ENCODE measurements around the gene IFIT1. TPM values are rescaled to one million over a fixed set of nuclear protein-coding genes. Genes with fewer than 3 reads are reported as not detected.

IFIT1 gene
- polyA plus RNA-seq (2011; rRNA removed): 24.3 and 32.8 TPM in 2 replicates
- polyA minus RNA-seq (2011; rRNA and poly(A)+ RNA removed): 8.0 and 13.1 TPM in 2 replicates

GRCh38 chr10:89391907-89392756, at the start of gene IFIT1:
TSS of gene IFIT1 (plus strand) at chr10:89392623. CDS start at chr10:89392713, 90 bp downstream.
- ChIA-PET POLR2A (interaction anchor here (0.6 to 1.8 kb wide), 8 partner anchors 17 to 1621 kb away, joined by 3 to 12 read pairs (median 8); partner anchors contain the start of gene IFIT3), CTCF (interaction anchor here (0.7 to 3.1 kb wide), 6 partner anchors 22 to 582 kb away, joined by 3 to 17 read pairs (median 4); partner anchors contain the start of gene IFIT5)
- no peaks in the 10 kb centered on the region for H3K9me3 ChIP-seq (ENCODE audit: control insufficient read depth, insufficient read depth, low read length)
- DNase-seq (ENCODE audit: low read depth, low spot score): peak; percentile 85
- peak within 1 kb of the TSS; percentile 81 for H3K27ac ChIP-seq (ENCODE audit: low read depth, low read length)
- TF ChIP-seq CTCF (IDR thresholded peaks at IDR 0.05; ENCODE audit: low read depth, low read length): no peak
- peak within 1 kb of the TSS; percentile 75 for H3K4me3 ChIP-seq (ENCODE audit: low read depth, low read length)
- H3K27me3 ChIP-seq (ENCODE audit: control insufficient read depth, insufficient read depth, low read length): no peaks in the 10 kb centered on the region

GRCh38 chr10:89343089-89343767, 49.2 kb upstream of the IFIT1 start:
- Histone ChIP-seq H3K9me3 (ENCODE audit: control insufficient read depth, insufficient read depth, low read length) (no peaks in the 10 kb centered on the region), H3K27ac (ENCODE audit: low read depth, low read length) (no peak overlapping the region), H3K27me3 (ENCODE audit: control insufficient read depth, insufficient read depth, low read length) (no peaks in the 10 kb centered on the region), H3K4me3 (ENCODE audit: low read depth, low read length) (no peak overlapping the region)
- ChIA-PET CTCF (interaction anchor here (2.0 kb wide), 1 partner anchor 26 kb away, joined by 7 read pairs; no protein-coding TSS in a partner anchor), POLR2A (no interaction called here)
- TF ChIP-seq CTCF (IDR thresholded peaks at IDR 0.05; ENCODE audit: low read depth, low read length): no peak
- no peak for DNase-seq (ENCODE audit: low read depth, low spot score)

- H3K27ac ChIP-seq (ENCODE audit: low read depth, low read length): no peak overlapping the region
- TF ChIP-seq CTCF (IDR thresholded peaks at IDR 0.05; ENCODE audit: low read depth, low read length): no peak
- no peaks in the 10 kb centered on the region for H3K27me3 ChIP-seq (ENCODE audit: control insufficient read depth, insufficient read depth, low read length)
- CTCF ChIA-PET: no interaction called here
- H3K4me3 ChIP-seq (ENCODE audit: low read depth, low read length): no peak overlapping the region
- POLR2A ChIA-PET: no interaction called here
- no peaks in the 10 kb centered on the region for H3K9me3 ChIP-seq (ENCODE audit: control insufficient read depth, insufficient read depth, low read length)
- no peak for DNase-seq (ENCODE audit: low read depth, low spot score)
Measured at GRCh38 chr10:89344156-89344555, 48.3 kb upstream of the IFIT1 start.

- TF ChIP-seq CTCF (IDR thresholded peaks at IDR 0.05; ENCODE audit: low read depth, low read length): no peak
- Histone ChIP-seq H3K4me3 (ENCODE audit: low read depth, low read length) (no peak overlapping the region), H3K27ac (ENCODE audit: low read depth, low read length) (no peak overlapping the region), H3K27me3 (ENCODE audit: control insufficient read depth, insufficient read depth, low read length) (no peaks in the 10 kb centered on the region), H3K9me3 (ENCODE audit: control insufficient read depth, insufficient read depth, low read length) (no peaks in the 10 kb centered on the region)
- DNase-seq (ENCODE audit: low read depth, low spot score): no peak
- CTCF ChIA-PET: no interaction called here
- POLR2A ChIA-PET: no interaction called here
Measured at GRCh38 chr10:89345367-89346000, 46.9 kb upstream of the IFIT1 start.
